Ovary (tissue), 3 donors: ENCODE data around the gene SLC24A1.

Experiments
- CTCF ChIP-seq, 3 donors: fragments of 450-650 bp in 2 of 3; fragments of 200-600 bp in 1 of 3; IDR thresholded peaks; one replicate each; pipeline versions ENCODE4 v1.5.1 to v1.8.0; 2016 to 2022; ENCODE audit warnings: antibody characterized with exemption in 3 of 3, mild to moderate bottlenecking in 1 of 3
- EP300 ChIP-seq: sonication (generic); formaldehyde crosslinking; IDR thresholded peaks from one replicate; pipeline ENCODE4 v1.6.1; 2017; ENCODE audit warnings: antibody characterized with exemption
- POLR2A ChIP-seq: fragments of 450-650 bp; IDR thresholded peaks from one replicate; pipeline ENCODE4 v1.6.1; 2017; ENCODE audit warnings: antibody characterized with exemption, mild to moderate bottlenecking, moderate library complexity
- donor health status: DM: no; HTN: no; CAD: no.

GRCh38 chr15:65603559-65603958 lies 18.2 kb upstream of the SLC24A1 start:
- TF ChIP-seq CTCF (IDR thresholded peaks at IDR 0.05) (no peak), EP300 (no peak), POLR2A (no peak)
